PC-3 (cell line): ENCODE data around the gene PDZD7.

Experiments used
- CTCF ChIP-seq: fragments of 300-600 bp; sonication (generic); conservative IDR thresholded peaks from 2 replicates; pipeline ENCODE4 v1.5.1; 2017; ENCODE audit warnings: antibody characterized with exemption, low read depth, mild to moderate bottlenecking, low read length
- EZH2 ChIP-seq: fragments of 300-600 bp; sonication (generic); IDR thresholded peaks from one replicate; pipeline ENCODE4 v1.6.1; 2017; ENCODE audit warnings: antibody characterized with exemption, mild to moderate bottlenecking, low read length; ENCODE audit not compliant: unreplicated experiment
- EZH2phosphoT487 ChIP-seq: fragments of 300-600 bp; sonication (generic); IDR thresholded peaks from 2 replicates; pipeline ENCODE4 v1.6.1; 2018; ENCODE audit warnings: mild to moderate bottlenecking, antibody characterized with exemption, low read length, borderline replicate concordance

GRCh38 chr10:100983868-100984671 is 46.9 kb downstream of the PDZD7 start:
- TF ChIP-seq EZH2 (no peak), CTCF (no peak), EZH2phosphoT487 (no peak)
